Measurements from ENCODE around the gene LIG1. TPM values are rescaled to one million over a fixed set of nuclear protein-coding genes. Genes with fewer than 3 reads are reported as not detected.

LIG1 gene
- total and polyA plus RNA-seq, 2 of the 13 experiments (the other 11 are each of a cell fraction or from before 2014, with no cell fraction given), result 20.1 to 64.4 TPM

DNA sequence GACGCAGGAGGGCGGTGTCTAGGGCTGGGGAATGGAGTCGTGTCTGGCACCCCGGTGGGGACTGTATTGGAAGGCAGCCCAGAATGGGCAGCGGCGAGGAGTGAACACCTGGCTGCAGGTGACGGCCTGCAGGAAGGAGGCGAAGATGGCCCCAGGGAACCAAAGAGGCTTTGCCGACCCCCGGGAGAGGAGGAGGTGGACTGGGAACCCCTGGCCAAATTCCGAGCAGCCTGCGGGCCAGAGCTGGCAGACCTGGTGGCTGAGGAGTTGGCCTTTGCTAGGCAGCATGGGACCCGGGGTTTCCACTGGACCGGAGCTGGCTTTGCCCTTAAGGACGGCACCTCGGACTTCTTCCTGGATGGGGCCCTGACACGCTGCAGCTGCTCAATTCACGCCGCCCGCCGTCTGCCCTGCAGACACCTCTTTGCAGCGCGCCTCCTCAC, 26.2 kb upstream of the LIG1 start:
- Histone ChIP-seq H3K9me3 (ENCODE audit: low read length) (no peaks in the 10 kb centered on the region), H3K36me3 (replicated peaks in 1 of 2; ENCODE audit: control insufficient read depth in 1 of 2, insufficient read depth in 2 of 2, low read length in 2 of 2) (no peaks in the 10 kb centered on the region), H3K4me2 (ENCODE audit: low read depth, low read length) (no peak overlapping the region), H3K27me3 (ENCODE audit: control insufficient read depth in 1 of 2, insufficient read depth in 2 of 2, low read length in 2 of 2) (no peaks in the 10 kb centered on the region), H3K4me3 (replicated peaks in 1 of 3; ENCODE audit: insufficient read depth in 1 of 3, low read depth in 2 of 3, low read length in 3 of 3) (no peak overlapping the region), H3K9ac (ENCODE audit: insufficient read depth, low read depth, low read length) (no peak overlapping the region), H4K20me1 (ENCODE audit: insufficient read depth, low read length) (no peaks in the 10 kb centered on the region), H3K27ac (ENCODE audit: extremely low read length, insufficient read depth, low read length) (no peak overlapping the region), H3K79me2 (ENCODE audit: insufficient read depth, low read length) (no peaks in the 10 kb centered on the region), H3K4me1 (ENCODE audit: insufficient read depth, low read length) (no peaks in the 10 kb centered on the region), H2AFZ (ENCODE audit: low read length) (no peak overlapping the region)
- in situ Hi-C loops (cut with HindIII; ENCODE audit: extremely low pct_ligation_motif_present, low pct_unique_long_range_greater_than_20kb) (no loop called here), intact Hi-C loops (cut with micrococcal nuclease; ENCODE audit: unreplicated experiment) (no loop called here)
- FAIRE-seq (no peak), DNase-seq (ENCODE audit: low spot score) (no peak), ATAC-seq (peak; percentile 45)
- BruUV-seq (replicated peaks), result TSS peak; percentile 72
- TF ChIP-seq, protein P1, sequence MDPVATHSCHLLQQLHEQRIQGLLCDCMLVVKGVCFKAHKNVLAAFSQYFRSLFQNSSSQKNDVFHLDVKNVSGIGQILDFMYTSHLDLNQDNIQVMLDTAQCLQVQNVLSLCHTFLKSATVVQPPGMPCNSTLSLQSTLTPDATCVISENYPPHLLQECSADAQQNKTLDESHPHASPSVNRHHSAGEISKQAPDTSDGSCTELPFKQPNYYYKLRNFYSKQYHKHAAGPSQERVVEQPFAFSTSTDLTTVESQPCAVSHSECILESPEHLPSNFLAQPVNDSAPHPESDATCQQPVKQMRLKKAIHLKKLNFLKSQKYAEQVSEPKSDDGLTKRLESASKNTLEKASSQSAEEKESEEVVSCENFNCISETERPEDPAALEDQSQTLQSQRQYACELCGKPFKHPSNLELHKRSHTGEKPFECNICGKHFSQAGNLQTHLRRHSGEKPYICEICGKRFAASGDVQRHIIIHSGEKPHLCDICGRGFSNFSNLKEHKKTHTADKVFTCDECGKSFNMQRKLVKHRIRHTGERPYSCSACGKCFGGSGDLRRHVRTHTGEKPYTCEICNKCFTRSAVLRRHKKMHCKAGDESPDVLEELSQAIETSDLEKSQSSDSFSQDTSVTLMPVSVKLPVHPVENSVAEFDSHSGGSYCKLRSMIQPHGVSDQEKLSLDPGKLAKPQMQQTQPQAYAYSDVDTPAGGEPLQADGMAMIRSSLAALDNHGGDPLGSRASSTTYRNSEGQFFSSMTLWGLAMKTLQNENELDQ (CRISPR knock-in tag; IDR thresholded peaks at IDR 0.05; ENCODE audit: borderline replicate concordance), result no peak
- TF ChIP-seq KDM6A (CRISPR knock-in tag; IDR thresholded peaks at IDR 0.05; ENCODE audit: low read depth) (no peak), AGO2 (optimal IDR thresholded peaks at IDR 0.05; ENCODE audit: low read depth, low read length) (peak; percentile 70)
- POLR2A ChIA-PET, result interaction anchor here (0.6 kb wide), 1 partner anchor 23 kb away, joined by 3 read pairs; no protein-coding TSS in a partner anchor
- CTCF ChIA-PET (ENCODE audit: low intra/inter-chr PET ratio, low total read pairs), result no interaction called here
- 76% methylated on average over 14 of the region's 23 CpGs for WGBS (ENCODE audit: low lambda C conversion rate)

DNA sequence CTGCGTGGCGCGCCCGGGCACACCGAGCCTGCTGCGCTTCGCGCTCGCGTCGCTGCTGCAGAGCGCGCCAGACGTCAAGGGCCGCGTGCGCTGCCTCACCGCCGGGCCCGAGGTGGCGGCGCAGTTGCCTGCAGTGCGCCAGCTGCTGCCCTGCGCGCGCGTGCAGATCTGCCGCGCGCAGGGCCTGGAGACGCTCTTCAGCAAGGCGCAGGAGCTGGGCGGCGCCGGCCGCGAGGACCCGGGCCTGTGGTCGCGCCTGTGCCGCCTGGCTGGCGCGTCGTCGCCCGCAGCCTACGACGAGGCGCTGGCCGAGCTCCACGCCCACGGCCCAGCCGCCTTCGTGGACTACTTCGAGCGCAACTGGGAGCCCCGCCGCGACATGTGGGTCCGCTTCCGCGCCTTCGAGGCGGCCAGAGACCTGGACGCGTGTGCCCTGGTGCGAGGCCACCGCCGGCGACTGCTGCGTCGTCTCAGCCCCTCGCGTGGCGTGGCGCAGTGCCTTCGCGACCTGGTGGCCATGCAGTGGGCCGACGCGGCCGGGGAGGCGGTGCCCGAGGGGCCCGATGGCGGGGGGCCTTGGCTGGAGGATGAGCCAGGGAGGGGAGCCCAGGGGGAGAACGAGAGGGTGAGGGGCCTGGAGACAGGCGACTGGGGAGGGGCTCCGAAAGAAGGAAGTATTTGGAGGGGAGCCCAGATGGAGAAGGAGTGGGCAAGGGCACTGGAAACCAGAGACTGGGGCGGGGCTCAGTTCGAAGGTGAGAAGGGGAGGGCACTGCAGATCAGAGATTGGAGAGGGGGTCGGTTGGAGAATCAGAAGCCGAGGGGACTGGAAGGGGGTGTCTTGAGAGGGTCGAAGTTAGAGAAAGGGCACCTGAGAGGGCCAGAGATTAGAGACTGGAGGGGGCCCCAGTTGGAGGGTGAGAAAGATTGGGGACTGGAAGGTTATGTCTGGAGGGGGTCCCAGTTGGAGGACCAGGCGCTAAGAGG, 25.0 kb upstream of the LIG1 start:
- Histone ChIP-seq H2AFZ (ENCODE audit: low read length) (no peak overlapping the region), H4K20me1 (ENCODE audit: insufficient read depth, low read length) (no peaks in the 10 kb centered on the region), H3K79me2 (ENCODE audit: insufficient read depth, low read length) (no peaks in the 10 kb centered on the region), H3K4me1 (ENCODE audit: insufficient read depth, low read length) (no peaks in the 10 kb centered on the region), H3K9me3 (ENCODE audit: low read length) (no peaks in the 10 kb centered on the region), H3K27me3 (ENCODE audit: control insufficient read depth in 1 of 2, insufficient read depth in 2 of 2, low read length in 2 of 2) (no peaks in the 10 kb centered on the region), H3K4me3 (replicated peaks in 1 of 3; ENCODE audit: insufficient read depth in 1 of 3, low read depth in 2 of 3, low read length in 3 of 3) (no peak overlapping the region), H3K36me3 (replicated peaks in 1 of 2; ENCODE audit: control insufficient read depth in 1 of 2, insufficient read depth in 2 of 2, low read length in 2 of 2) (no peaks in the 10 kb centered on the region), H3K9ac (ENCODE audit: insufficient read depth, low read depth, low read length) (no peak overlapping the region), H3K27ac (ENCODE audit: extremely low read length, insufficient read depth, low read length) (no peak overlapping the region), H3K4me2 (ENCODE audit: low read depth, low read length) (no peak overlapping the region)
- ATAC-seq, result no peak
- in situ Hi-C loops (cut with HindIII; ENCODE audit: extremely low pct_ligation_motif_present, low pct_unique_long_range_greater_than_20kb) (no loop called here), intact Hi-C loops (cut with micrococcal nuclease; ENCODE audit: unreplicated experiment) (no loop called here)
- POLR2A ChIA-PET, result no interaction called here
- no TSS peak for BruUV-seq (replicated peaks)
- DNase-seq (ENCODE audit: low spot score), result no peak
- FAIRE-seq, result no peak
- WGBS (ENCODE audit: low lambda C conversion rate), result 90% methylated on average over 57 of the region's 95 CpGs
- TF ChIP-seq ZNF670 (CRISPR knock-in tag; IDR thresholded peaks at IDR 0.05; ENCODE audit: borderline replicate concordance) (no peak), HNRNPH1 (optimal IDR thresholded peaks at IDR 0.05; ENCODE audit: low read depth, low read length) (no peak), ZNF562 (CRISPR knock-in tag; IDR thresholded peaks at IDR 0.05; ENCODE audit: borderline replicate concordance) (no peak), ZNF180 (CRISPR knock-in tag; IDR thresholded peaks at IDR 0.05; ENCODE audit: borderline replicate concordance, low read depth) (no peak), SP140L (CRISPR knock-in tag; IDR thresholded peaks at IDR 0.05; ENCODE audit: borderline replicate concordance) (no peak), AGO2 (optimal IDR thresholded peaks at IDR 0.05; ENCODE audit: low read depth, low read length) (peak; percentile 55), ZNF331 (CRISPR knock-in tag; IDR thresholded peaks at IDR 0.05) (no peak), ZFY (CRISPR knock-in tag; IDR thresholded peaks at IDR 0.05) (no peak)
- CTCF ChIA-PET (ENCODE audit: low intra/inter-chr PET ratio, low total read pairs), result no interaction called here
